RWPE2 (cell line): ENCODE data around the gene IGSF9B.

Source experiments
- ATAC-seq: fragments of 200-7000 bp; cut with Tn5 transposase; 3 replicates; pipeline ENCODE4 v1.9.1; 2021; ENCODE audit warnings: low read depth
- DNase-seq: peaks from one replicate; pipeline ENCODE4 v3.0.0-alpha.2; 2020; ENCODE audit warnings: low spot score
- H3K27ac ChIP-seq: fragments of 450-650 bp; 2 replicates; pipeline ENCODE4 v1.5.1; 2017; ENCODE audit warnings: mild to moderate bottlenecking; ENCODE audit not compliant: poor library complexity, severe bottlenecking
- H3K27me3 ChIP-seq: fragments of 250-450 bp; sonication (Bioruptor Pico); 2 replicates; pipeline ENCODE4 v1.5.1; 2021; ENCODE audit warnings: mild to moderate bottlenecking, moderate library complexity; ENCODE audit not compliant: insufficient read depth, poor library complexity, severe bottlenecking
- H3K36me3 ChIP-seq: fragments of 250-450 bp; sonication (Bioruptor Pico); 2 replicates; pipeline ENCODE4 v1.5.1; 2020; ENCODE audit warnings: low read depth, mild to moderate bottlenecking, moderate library complexity
- H3K4me1 ChIP-seq: fragments of 250-450 bp; sonication (Bioruptor Pico); 2 replicates; pipeline ENCODE4 v1.5.1; 2021; ENCODE audit warnings: mild to moderate bottlenecking, moderate library complexity; ENCODE audit not compliant: insufficient read depth, poor library complexity, severe bottlenecking
- H3K4me3 ChIP-seq: fragments of 250-450 bp; sonication (Bioruptor Pico); 2 replicates; pipeline ENCODE4 v1.5.1; 2021; ENCODE audit warnings: mild to moderate bottlenecking, moderate library complexity; ENCODE audit not compliant: severe bottlenecking
- H3K9me3 ChIP-seq: fragments of 250-450 bp; sonication (Bioruptor Pico); 2 replicates; pipeline ENCODE4 v1.5.1; 2021; ENCODE audit warnings: mild to moderate bottlenecking, moderate library complexity; ENCODE audit not compliant: severe bottlenecking
- CTCF ChIP-seq: fragments of 450-650 bp; IDR thresholded peaks from one replicate; pipeline ENCODE4 v1.5.1; 2017; ENCODE audit warnings: mild to moderate bottlenecking, moderate library complexity; ENCODE audit not compliant: poor library complexity, severe bottlenecking

The IGSF9B gene

DNA sequence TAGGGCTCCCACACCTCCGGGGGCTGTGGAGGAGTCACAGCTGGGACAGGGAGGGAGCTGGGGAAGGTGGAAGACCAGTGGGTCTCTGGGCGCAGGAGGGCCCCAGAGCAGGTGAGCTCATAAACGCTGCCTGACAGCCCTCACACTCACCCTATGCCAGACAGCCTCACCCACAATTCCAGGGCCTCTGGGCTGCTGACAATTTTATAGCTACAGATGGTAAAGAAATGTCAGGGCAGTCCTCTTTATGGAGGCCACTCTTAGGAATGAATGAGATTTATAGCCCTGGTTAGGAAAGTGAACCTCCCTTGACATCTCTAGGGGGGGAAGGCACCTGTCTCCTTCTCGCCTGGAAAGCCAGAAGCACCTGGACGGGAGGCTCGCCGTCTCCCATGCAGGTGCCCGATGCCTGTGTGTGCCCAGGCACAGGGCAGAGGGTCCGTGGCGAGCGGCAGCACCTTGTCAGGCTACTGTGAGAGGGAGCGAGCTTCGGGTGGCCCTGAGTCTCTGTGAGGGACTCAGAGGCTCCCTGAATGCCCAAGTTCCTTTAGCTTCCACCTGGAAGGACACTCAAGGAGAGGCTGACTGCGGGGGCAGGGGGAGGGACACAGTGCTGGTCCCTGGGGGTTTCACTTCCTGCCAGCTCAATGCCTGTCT lies 39.9 kb downstream of the IGSF9B start:
- no peaks in the 10 kb centered on the region for H3K36me3 ChIP-seq

DNA sequence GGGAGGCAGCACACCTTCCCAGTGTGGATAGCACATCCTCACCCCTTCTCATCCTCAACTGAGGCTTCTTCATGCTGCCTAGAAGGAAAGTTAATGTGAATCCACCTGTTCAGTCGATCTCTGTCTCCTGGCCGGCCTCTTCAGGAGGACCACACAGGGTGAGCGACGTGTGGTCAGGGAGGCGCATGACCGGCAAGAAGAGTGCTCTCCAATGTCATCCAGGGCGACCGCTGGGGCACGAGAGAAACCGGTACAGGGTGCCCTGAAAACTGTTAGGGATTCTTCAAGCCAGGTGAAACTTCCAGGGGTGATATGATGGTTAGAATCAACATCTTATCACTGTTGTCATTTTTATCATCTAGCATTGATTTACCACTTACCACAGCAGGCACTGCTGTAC lies 43.0 kb downstream of the IGSF9B start:
- no peaks in the 10 kb centered on the region for H3K9me3 ChIP-seq
- no peak for ATAC-seq
- H3K27ac ChIP-seq, result no peak overlapping the region
- H3K4me3 ChIP-seq, result no peak overlapping the region
- no peaks in the 10 kb centered on the region for H3K36me3 ChIP-seq
- H3K27me3 ChIP-seq, result no peaks in the 10 kb centered on the region
- H3K4me1 ChIP-seq, result no peaks in the 10 kb centered on the region
- no peak for TF ChIP-seq CTCF
- DNase-seq, result no peak

More for the DNA sequence above, 39.9 kb downstream of the IGSF9B start:
- Histone ChIP-seq H3K27ac (no peak overlapping the region), H3K9me3 (no peaks in the 10 kb centered on the region), H3K4me1 (no peaks in the 10 kb centered on the region), H3K27me3 (no peaks in the 10 kb centered on the region), H3K4me3 (no peak overlapping the region)
- no peak for TF ChIP-seq CTCF
- no peak for DNase-seq
- ATAC-seq, result no peak

DNA sequence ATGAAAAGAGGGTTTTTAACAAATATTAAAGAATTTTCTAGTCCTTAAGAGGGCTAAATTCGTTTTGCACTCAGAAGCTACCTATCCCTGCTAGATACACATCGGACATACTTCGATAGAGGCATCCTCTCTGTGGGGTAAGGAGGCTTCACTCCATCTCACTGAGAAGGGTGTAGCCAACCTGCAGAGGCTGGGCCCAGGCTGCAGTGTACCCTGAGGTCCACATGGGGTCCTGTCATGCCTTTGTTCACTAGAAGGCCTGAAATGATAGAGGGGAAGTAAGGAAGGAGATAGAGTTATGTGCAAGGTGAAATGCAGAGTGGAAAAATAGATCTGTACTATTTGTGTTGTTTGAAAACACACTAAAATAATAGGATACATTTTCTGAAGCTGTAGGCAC lies 45.6 kb downstream of the IGSF9B start:
- no peak for TF ChIP-seq CTCF
- Histone ChIP-seq H3K4me1 (no peaks in the 10 kb centered on the region), H3K27me3 (no peaks in the 10 kb centered on the region), H3K36me3 (no peaks in the 10 kb centered on the region), H3K4me3 (no peak overlapping the region), H3K27ac (no peak overlapping the region), H3K9me3 (no peaks in the 10 kb centered on the region)
- peak; percentile 65 for ATAC-seq
- no peak for DNase-seq

DNA sequence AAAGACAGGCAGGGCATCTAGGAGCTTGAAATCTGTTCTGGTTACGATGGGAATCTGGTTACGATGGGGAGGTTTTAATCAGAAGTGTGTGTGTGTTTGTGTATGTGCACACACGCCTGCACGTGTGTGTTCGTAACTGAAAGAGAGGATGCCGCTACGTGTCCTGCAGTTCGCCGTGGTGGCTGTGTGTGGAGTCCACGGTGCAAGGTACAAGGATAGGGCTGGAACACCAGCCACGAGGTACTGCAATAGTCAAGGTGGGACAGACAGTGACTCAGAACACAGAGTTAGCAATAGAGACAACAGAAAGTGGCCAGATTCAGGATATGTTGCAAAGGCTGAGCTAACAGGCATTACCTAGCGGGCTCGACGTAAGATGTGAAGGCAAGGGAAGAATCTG lies 46.7 kb downstream of the IGSF9B start:
- Histone ChIP-seq H3K36me3 (no peaks in the 10 kb centered on the region), H3K9me3 (no peaks in the 10 kb centered on the region), H3K27ac (no peak overlapping the region), H3K4me3 (no peak overlapping the region), H3K27me3 (no peaks in the 10 kb centered on the region), H3K4me1 (no peaks in the 10 kb centered on the region)
- TF ChIP-seq CTCF, result no peak
- ATAC-seq (no peak), DNase-seq (no peak)

DNA sequence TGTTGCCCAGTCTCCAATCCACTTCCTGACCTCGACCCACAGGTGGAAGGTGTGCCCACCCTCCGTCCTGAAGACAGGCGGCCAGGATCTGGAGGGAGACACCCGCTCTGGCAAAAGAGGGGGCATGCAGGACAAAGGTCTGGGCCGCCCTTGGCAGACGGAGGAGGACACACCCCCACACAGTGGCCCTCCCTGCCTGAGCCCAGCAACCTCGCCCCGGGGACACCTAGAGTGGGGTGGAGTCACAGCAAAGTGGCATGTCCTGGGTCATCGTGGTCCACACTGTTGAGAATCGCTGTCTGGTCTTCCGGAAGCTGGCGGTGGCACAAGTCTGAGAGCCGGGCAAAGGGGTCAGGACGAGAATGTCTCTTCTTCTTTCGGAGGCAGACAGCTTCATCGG lies 47.9 kb downstream of the IGSF9B start:
- no peaks in the 10 kb centered on the region for H3K36me3 ChIP-seq
- no peak for ATAC-seq

More for the DNA sequence above, 47.9 kb downstream of the IGSF9B start:
- no peak overlapping the region for H3K4me3 ChIP-seq
- H3K4me1 ChIP-seq, result no peaks in the 10 kb centered on the region
- DNase-seq, result no peak
- no peak overlapping the region for H3K27ac ChIP-seq
- no peak for TF ChIP-seq CTCF
- H3K9me3 ChIP-seq, result no peaks in the 10 kb centered on the region
- no peaks in the 10 kb centered on the region for H3K27me3 ChIP-seq
